Hematopoietic multipotent progenitor cell (in vitro differentiated cells): ENCODE results near the gene THBD. TPM values are rescaled to one million over a fixed set of nuclear protein-coding genes. Genes with fewer than 3 reads are reported as not detected.

Source experiments
- DNase-seq, 3 donors: peaks; one replicate each; pipeline ENCODE4 v3.0.0-alpha.2; 2011 to 2015; ENCODE audit warnings: low read depth in 2 of 3, low spot score in 2 of 3
- total RNA-seq: library from RNA; depleted of rRNA; stranded (reverse); fragments of >200 nt; gene quantifications from one replicate; pipeline ENCODE4 v1.2.3, GENCODE V29; 2012

Gene THBD
- total RNA-seq, 1 donor, result 1.3 TPM

DNA sequence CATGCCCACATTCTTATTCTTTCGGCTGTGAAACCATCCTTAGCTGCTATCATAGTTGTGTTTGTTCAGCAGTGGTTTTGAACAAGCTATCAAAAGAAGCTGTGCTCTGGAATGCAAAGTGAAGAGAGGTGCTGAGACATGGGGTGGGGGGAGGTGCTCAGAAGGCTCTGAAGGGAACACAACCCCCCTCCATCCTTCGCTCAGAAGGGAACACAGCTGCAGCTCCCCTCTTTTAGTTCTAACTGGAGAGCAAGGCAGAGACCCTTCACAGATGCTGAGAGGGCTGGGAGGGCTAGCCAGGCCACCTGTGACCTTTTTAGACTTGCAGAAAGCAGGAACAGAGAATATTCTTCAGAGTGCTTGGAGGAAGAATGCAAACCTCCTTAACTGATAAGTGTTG lies 32.0 kb downstream of the THBD start:
- DNase-seq, result no peak

DNA sequence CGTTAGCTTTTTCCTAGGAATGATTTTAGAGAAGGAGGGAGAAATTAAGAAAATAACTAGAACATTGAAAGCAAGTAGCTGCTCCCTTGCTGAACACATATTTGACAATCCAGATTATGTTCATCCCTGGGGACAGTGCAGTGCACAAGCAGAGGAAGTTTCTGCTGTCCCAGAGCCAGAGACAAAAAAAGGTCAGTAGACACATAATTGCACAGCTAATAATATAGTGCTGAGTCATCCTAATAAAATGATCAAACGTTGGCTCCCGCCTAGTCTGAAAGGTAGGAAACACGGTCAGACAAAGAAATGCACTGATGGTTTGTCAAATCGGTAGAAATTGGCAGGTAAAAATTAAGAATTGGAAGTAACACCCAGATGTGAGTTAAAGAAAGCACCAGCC lies 36.0 kb downstream of the THBD start:
- no peak for DNase-seq

DNA sequence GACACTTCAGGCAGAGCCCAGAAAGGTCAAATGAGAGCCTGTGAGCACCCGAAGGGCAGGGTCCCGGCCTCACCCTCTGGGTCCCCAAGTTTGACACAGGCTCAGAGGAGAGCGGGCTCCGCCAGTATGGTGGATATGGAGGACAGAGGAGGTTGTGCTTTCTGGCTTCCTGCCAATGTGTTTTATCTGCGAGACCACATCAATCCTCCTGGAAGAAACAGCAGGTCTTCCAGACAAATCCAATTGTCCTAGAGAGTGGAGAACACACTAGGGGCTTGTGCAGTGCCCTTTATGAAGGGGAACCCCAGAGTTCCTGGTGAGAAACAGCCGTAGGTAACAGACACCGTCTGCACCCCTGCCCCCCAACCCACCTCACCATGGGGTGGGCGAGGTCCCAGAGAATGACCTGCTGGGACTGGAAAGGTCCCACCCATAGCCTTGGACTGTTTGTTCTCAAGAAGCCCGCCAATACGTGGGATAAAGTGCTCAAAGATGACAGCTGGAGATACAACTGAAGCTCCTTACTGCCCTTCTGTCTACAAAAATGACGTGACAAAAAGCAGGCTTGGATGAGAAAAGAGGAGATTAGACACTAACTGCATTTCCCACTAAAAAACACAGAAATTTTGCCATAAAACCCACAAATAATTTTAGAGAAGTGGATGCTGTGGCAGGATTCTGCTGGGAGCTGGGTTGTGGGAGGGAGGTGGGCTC lies 38.3 kb downstream of the THBD start:
- DNase-seq, result no peak

DNA sequence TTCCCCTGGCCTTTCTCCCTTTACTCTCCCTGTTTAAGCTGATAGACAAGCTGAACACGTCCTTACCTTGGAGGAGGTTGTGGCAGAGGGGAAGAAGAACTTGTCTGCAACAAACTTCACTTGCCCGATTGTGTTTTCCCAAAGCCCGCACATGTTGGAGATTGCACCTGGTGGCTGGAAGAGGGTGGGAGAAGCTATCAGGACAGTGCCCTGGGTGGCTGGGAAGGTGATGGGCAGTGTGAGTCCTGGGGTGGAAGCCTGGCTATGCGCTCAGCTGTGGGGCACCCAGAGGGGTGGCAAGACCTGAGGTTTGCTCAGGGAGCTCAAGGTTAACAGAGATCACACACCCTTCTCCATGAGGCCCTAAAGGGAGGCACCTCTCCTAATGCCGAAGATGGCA lies 39.4 kb downstream of the THBD start:
- DNase-seq, result no peak

DNA sequence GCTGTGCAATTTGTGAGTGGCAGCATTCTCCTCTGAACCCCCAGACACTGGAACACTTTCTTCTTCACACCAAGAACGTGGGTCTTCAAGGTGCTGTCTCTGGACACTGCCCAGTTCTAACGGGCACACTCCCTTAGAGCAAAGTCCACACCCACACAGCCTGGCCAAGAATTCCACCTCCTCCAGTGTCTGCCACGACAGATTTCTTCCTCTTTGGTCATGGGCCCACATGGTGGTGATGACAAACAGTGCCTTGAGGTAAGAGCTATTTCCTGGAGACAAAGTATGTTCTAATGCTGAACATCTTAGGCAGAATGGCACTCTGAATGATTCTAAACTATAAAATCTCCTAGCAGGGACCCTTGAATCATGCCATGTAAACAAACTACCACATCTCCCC lies 39.8 kb downstream of the THBD start:
- DNase-seq, result peak in 1 of 3 donors; percentile 43

DNA sequence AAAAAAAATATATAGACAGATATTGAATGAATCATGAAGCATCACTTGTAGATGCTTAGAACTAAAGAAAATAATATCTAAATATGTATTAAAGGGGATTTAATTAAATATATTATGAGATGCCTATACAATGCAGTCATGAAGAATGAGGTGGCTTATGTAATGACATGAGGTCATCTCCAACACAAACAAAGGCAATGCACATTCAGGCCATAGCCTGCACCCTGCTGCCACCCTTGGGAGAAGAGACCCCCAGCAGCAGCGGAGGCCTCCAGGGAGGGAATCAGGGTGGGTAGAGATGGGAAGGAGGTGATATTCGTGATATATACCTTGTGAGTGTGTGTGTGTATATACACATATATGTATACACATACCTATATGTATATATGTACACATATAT lies 40.8 kb downstream of the THBD start:
- no peak for DNase-seq

DNA sequence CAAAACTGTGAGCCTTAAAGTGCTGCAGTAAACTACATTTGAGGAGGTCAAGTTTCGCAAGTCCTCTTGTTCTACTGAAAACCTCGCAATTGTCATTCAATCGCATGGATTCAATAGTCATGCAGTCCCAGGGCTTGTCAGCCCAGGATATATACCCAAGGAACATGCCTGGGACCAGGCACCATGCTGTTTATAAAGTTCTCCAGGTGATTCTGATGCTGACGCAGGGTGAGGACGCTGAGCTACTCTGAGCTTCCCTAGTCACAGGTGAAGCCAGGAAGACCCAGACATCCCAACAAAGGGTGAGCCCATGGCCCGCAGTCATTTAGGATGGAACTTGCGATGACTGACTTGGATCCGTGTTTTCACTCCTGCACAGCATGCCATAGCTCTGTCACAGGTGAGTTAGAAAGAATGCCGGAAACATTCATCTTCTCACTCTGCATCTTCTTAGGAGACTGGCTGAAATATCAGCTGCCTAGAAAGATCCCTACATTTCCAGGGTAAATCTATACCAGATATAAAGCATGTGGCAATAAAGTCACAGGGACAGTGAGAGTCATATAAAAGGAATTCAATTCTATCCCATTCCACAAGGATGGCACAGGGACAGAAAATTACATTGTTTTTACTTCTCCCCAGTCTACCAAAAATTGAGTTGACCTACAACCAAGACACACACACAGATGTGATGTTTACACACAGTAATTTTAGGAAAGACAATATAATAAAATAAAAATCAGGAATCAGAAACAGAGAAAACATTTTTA lies 41.4 kb downstream of the THBD start:
- no peak for DNase-seq

DNA sequence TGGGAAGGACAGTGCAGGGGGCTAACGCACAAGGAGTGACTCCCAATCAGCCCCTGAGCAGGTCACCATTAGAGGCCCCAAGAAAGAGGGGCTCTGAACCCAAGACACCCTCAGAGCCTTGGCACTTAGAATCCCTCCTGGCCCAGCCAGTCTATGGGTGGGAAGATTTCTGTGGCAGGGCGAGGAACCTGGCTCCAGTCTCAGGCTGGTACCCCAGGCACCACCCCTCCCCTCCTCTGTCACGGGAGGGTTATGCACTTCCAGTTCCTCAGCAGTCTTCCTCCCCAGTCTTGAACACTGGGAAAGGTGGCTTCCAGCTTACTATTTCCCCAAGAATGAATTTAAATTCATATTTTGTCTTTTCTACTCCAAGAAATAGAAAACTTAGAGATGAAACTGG lies 42.0 kb downstream of the THBD start:
- DNase-seq, result no peak

DNA sequence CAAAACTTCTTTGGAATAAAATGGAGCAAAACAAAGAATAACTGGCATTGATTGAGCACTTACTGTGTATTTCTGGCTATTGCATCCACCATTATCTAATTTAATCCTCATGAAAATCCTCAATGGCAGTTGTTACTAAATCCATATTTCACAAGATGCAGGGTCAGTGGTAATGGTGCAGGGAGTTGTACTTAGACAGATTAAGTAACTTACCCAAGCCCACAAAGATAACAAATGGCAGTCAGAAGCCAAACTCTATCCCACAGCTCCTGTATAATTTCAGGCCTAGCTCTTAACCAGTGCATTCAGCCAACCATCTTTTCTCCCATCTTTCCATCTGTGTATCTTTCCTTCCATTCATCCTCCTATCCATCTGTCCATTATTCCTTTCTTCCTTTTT lies 43.7 kb downstream of the THBD start:
- no peak for DNase-seq

DNA sequence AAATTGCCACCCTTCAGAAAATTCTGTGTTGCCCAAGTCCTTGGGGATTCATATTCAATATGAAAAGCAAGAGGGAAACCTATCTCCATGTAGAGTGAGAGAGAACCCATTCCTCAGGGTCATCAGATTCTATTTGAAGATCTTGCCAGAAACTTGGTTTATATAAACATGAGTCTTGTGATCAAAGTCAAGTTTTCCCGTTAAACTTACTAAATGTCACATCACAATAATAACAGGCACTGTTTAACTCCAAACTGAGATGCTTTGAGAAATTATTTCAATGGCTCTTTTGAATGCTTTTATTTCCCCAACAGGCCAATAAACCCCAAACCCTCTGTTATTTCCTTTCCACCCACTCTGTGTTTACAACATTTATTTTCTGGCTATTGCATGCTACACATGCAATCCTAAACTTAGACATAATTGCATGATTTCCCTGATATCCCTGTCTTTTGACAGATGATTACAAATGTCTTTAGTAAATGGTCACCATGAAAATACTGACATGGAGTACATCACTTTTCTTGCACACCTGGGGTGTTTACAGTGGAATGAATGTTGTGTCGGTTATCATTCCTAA lies 45.5 kb downstream of the THBD start:
- no peak for DNase-seq

DNA sequence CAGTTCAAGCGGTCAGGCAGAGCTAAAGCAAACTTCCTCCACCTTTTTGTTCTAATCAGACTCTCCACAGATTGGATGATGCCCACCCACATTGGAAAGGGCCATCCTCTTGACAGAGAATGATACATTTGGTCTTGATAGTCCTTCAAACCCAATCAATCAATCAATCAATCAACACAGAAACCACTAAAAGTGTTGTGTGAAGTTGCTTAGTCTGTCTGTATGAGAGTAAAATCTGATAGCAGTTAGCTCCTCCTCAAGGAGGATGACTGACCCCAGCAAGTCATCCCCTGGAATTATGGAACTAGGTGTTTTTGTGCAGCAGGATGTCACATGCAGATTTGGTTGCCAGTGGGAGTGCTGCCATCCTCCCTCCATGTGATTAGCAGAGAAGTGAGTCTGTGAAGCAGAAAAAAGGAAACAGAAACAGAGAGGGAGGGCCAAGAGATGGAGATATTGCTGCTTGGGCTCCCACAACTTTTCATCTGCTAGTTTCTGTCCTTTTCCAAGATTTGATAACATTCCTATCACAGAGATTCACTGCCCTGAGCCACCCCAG lies 46.3 kb downstream of the THBD start:
- no peak for DNase-seq

DNA sequence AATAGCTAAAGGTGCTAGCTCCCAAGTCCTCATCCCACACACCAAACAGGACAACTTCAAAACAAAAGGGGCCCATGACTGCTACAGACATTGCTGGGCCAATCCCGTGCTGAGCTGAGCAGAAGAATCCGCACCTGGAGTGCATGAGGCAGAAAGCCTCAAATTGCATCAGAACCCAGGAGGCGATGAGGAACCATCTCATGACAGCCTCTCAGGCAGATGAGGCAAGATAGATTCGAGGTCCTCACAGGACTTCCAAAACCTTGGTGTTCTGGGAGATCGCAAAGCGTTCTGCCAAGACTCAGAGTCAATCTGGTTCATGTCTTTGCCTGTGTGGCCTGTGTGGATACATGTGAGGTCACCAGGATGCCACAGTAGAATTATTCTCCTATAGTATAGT lies 47.2 kb downstream of the THBD start:
- DNase-seq, result no peak

DNA sequence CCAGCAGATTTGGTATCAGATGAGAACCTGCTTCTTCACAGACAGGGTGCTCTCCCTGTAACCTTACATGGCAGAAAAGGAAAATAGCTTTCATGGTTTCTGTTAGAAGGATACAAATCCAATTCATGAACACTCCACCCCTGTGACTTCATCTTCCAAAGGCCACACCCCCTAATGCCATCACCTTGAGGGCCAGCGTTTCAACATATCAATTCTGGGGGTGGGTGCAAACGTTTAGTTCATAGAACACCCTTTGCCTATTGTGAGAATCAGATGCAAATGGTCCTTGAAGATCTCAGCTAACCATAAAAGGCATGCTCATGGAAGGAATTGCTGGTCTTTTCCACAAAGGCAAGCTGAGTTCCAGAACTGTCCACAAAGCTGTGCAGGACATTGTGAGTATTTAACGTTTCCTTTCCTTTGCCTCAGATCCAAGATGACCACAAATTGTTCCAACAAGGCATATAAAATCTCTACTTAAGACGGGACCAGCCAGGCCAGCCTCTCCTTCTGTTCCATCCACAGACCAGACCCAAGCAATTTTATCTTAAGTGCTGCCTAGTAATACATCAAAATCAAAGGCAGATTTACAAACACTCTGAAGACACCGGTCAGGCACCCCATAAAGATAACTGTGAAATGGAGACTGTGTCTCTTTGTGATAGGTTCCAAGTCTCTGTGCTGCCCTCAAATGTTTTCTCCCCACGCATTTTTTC lies 49.1 kb downstream of the THBD start:
- DNase-seq, result no peak

DNA sequence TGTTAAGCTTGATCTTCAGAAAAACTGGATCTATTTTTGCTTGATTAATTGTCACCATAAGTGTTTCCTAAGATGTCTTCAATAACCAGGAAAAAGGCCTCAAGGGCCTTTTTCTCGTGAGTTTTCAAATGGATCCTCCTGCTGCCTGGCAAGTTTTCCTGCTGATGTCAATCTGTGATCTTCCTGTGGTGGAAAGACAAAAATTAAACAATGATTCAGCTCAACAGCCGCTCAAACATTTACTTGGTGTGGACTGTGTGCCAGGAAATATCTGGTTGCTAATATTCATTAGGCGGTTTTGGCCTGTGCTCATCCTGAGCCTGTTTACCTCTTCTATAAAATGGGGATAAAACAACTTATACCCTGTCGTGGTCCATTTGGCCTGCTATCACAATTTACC lies 49.7 kb downstream of the THBD start:
- DNase-seq, result no peak

DNA sequence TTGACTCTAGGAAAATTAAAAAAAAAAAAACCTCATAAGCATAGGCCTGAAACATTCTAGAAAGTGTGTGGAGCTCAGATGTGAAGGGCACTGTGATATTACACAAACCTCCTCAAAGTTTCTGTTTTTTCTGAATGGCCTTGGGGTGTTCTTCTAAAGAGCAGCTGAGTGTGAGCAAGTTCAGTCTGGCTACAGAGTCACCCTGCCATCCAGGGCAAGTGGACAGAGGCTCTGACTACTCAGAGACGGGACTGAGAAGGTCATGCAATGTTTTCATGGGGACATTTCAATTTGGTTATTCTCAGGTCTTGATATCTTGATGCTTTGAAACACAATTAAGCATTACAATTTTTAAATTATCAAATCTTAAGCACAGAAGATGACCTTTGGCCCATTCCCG lies 51.0 kb downstream of the THBD start:
- DNase-seq, result no peak

DNA sequence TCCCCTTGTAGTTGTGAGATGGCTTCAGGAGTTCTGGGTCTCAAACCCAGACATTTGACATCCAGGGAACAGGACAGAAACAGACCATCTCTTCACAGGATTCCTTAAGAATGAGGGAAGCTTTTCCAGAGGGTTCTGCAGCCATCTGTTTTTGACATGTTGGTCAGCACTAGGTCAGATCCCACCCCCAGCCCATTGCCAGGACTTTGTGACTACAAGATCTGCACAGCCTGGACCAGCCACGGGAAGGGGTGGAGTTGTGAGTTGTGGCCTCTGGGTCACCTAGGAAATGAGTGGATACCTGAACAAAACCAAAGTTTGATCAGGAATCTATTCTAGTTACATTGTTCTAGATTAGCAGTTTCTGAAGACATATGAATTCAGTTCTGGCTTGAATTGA lies 53.5 kb downstream of the THBD start:
- no peak for DNase-seq

Other genes with a start within 250 kb of the THBD start
- not detected for gene SSTR4, start 14.4 kb downstream of the THBD start, total RNA-seq
- gene CD93, start 36.7 kb upstream of the THBD start, total RNA-seq, result 5.9 TPM